B cell (primary cell): ENCODE data around the gene P2RY6.

Source experiments
- EZH2 ChIP-seq: IDR thresholded peaks from 2 replicates; pipeline ENCODE4 v1.6.1; 2012; ENCODE audit warnings: borderline replicate concordance, low read depth, mild to moderate bottlenecking, moderate library complexity, low read length; ENCODE audit not compliant: insufficient read depth, poor library complexity, severe bottlenecking
- TF ChIP-seq, protein P1 (sequence below): fragments of 200-600 bp; IDR thresholded peaks from one replicate; pipeline ENCODE4 v1.8.0; 2022; ENCODE audit warnings: antibody characterized with exemption, mild to moderate bottlenecking

DNA sequence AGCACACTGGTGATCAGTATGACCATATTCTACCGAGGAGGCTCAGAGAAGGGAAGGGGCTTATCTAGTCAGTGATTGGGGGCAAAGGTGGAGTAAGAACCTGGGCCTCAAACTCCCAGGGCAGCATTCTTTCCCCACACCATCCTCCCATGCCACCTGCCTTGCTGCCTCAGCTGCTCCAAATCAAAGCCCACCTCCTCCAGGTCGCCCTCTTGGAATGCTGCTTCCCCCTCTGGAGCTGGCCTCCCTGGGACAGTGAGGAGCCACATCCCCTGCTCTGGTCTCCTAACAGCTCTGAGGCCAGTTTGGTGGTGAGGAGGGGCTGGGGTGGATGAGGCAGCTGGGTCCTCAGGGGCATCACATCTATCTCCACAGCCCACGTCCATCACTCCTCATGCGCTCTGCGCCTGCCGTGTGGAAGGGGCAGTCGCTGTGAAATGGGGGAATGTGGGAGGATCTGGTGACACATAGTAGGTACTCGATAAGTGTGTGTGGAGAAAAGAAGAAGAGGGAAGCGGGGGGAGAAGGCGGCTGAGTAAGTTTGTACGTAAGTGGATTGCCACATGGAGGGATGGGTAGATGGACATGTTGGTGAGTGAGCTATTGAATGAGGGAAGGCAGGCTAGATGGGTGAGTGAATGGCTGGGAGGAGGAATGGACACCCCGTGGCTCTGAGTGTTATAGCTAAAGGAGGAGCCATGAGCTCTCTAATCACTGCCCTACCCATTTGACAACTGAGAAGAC is 19.8 kb downstream of the P2RY6 start:
- TF ChIP-seq, protein P1, sequence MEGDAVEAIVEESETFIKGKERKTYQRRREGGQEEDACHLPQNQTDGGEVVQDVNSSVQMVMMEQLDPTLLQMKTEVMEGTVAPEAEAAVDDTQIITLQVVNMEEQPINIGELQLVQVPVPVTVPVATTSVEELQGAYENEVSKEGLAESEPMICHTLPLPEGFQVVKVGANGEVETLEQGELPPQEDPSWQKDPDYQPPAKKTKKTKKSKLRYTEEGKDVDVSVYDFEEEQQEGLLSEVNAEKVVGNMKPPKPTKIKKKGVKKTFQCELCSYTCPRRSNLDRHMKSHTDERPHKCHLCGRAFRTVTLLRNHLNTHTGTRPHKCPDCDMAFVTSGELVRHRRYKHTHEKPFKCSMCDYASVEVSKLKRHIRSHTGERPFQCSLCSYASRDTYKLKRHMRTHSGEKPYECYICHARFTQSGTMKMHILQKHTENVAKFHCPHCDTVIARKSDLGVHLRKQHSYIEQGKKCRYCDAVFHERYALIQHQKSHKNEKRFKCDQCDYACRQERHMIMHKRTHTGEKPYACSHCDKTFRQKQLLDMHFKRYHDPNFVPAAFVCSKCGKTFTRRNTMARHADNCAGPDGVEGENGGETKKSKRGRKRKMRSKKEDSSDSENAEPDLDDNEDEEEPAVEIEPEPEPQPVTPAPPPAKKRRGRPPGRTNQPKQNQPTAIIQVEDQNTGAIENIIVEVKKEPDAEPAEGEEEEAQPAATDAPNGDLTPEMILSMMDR, result no peak
- TF ChIP-seq EZH2, result no peak
